ENCODE measurements around the gene SOST. TPM values are rescaled to one million over a fixed set of nuclear protein-coding genes. Genes with fewer than 3 reads are reported as not detected.
A peak's percentile ranks its signal among the peaks of the same experiment; 100 is the strongest.

Gene SOST
- total RNA-seq, 1 experiment from 2014 or later, result not detected

DNA sequence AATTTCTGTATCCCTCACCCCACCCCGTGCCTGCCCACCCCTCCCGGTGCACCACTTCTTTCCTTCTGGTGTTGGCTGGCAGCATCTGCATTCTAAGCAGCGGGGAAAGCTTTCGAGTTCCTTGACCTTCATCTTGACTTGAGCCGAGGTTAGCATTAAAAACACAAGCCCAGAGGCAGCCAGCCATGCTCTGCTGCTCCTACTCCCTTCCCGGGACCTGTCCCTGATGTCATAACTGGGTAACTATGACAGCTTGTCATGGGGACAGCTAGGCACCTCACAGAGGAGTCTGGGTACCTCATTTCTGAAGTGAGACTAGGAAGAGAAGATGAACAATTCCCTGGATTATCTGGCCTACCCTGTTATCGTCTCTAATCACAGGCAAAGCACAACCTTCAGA, 21.5 kb upstream of the SOST start, which contains the start of gene CFAP97D1:
CFAP97D1 (plus strand) TSS at position 301 of the 400 bp plus-strand sequence; CDS start at position 329, 28 bp downstream.
- Histone ChIP-seq H3K27me3 (no peaks in the 10 kb centered on the region), H3K4me3 (peak within 1 kb of the TSS; percentile 77), H3K36me3 (peaks cover 7% of the 10 kb centered on the region), H3K9me3 (no peaks in the 10 kb centered on the region)
- DNase-seq, result no peak

DNA sequence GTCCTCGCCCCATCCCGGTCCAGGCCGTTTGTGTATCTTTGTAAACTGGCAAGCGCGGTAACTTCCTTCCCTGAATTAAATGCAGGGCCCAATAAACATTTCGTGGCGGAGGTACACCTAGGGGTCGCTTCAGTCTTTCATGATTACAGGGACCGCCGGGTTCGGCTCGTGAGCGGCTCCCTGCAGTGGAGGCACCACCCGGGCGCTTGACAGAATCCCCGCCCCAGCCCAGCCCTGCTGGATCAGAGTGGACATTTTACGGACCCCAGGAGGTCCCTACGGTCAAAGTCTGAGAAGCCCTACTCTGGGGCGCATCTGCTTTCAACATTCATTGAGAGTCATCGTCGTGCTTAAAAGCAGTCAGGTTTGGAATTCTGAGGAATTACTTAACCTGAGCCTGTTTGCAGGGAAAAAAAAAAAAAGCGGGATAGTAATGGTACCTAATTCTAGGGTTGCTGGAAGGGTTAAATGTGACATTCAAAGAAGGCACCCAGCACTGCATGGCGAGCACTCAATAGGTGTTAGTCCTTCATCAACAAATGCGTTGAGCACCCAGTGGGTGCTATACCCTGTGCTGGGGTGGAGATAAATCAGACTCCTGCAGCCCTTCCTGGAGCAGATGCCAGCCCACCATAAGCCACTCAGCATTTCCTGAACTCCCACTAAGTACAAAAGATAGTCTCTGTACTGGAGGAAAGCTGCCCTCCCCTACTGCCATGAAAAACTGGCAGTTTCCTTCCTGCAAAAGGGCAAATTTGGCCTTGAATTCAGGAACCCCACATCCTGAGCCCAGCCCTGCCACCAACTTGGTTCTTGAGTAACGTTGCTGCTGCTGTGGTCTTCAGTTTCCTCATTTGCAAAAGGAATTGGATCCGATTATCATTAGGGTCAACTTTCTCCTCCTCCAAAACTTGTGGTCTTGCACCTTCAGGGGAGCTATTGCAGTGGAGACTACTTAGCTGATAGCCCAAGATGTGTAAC, 20.8 kb upstream of the SOST start:
- peak overlapping the region; percentile 77 for H3K4me3 ChIP-seq
- no peaks in the 10 kb centered on the region for H3K27me3 ChIP-seq
- peaks cover 14% of the 10 kb centered on the region for H3K36me3 ChIP-seq
- DNase-seq, result peak; percentile 41
- H3K9me3 ChIP-seq, result no peaks in the 10 kb centered on the region

DNA sequence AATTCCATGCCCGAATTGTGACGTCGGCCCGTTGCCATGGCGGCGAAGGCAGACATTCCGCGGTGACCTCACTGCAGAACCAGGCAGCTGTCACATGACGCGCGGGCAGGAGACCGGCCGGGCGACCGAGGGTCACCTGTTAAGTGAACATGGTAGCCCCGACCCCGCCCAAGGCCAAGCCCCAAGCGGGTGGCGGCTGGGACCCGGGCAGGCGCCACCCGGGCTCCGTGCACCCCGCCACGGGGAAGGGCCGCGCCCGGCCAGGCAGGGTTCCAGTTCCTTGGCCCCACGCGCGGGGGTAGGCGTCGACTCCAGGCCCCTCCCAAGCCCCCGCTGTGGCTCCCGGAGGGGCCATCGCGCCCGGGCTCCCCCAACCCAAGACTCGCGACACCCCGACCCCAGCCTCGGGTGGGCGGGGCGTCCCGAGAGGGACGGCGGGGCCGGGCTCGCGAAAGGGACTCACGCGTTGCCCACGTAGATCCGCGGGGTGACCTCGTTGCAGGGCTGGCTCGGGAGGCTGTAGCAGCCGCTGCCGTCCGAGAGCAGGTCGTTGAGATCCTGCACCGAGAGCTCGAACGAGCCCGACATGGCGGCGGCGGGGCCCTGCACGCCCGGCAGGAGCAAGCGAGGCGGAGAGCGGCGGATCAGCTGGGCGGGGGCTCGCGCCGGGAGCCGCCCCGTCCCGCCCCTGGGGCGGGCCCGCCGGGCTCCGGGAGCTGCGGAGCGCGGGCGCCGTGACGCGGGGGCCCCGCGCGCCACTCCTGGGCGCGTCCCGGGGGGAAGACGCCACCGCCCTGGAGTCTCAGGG, 19.9 kb upstream of the SOST start, which contains the start of gene DUSP3:
DUSP3 (minus strand) TSS at position 641 of the 808 bp plus-strand sequence; CDS start at position 588, 53 bp downstream.
- Histone ChIP-seq H3K27me3 (no peaks in the 10 kb centered on the region), H3K4me3 (peak within 1 kb of the TSS; percentile 77), H3K9me3 (no peaks in the 10 kb centered on the region), H3K36me3 (peaks cover 19% of the 10 kb centered on the region)
- DNase-seq, result peak; percentile 94

DNA sequence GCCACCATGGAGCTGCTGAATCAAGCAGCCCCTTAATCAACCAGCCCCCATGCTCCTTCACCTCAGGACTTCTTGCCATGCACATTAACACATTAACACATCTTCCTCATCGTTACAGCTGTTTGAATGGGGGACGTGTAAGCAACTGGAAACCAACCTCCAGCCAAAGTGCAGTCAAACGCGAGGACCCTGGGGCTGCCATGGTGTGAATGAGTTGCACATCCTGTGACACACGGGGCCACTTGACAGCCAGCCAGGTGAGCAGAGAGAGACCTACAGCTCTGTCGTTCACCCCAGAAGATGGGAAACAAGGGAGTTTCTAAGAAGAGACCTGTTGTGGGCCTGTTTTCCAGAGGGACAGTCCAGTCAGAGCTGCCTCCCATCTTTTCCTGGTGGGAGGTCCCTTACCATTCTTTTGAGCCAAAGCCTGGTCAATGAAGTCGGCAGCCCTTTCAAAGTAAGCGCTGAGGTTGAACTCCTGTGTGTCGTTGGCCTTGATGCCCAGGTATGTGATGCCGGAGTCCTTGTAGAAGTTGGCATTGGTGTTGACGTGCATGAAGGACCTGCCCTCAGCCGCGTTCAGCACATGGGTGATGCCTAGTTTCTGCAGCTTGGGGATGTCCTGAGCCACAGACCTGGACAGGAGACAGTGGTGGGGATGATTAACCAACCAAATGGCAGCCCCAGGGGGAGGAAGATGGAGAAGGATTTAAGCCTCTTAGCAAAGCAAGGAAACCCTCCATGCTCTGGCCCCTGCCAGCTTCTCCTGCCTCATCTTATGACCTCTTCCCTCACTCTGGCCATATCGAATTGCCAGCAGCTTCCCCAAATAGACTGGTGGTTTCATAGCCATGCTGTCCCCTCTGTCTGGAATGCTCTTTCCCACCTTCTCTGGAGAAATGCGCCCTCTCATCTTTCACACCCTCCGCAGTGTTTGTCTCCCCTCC, 16.0 kb upstream of the SOST start:
- Histone ChIP-seq H3K27me3 (no peaks in the 10 kb centered on the region), H3K36me3 (peaks cover 44% of the 10 kb centered on the region), H3K9me3 (no peaks in the 10 kb centered on the region), H3K4me3 (no peak overlapping the region)
- DNase-seq, result no peak

DNA sequence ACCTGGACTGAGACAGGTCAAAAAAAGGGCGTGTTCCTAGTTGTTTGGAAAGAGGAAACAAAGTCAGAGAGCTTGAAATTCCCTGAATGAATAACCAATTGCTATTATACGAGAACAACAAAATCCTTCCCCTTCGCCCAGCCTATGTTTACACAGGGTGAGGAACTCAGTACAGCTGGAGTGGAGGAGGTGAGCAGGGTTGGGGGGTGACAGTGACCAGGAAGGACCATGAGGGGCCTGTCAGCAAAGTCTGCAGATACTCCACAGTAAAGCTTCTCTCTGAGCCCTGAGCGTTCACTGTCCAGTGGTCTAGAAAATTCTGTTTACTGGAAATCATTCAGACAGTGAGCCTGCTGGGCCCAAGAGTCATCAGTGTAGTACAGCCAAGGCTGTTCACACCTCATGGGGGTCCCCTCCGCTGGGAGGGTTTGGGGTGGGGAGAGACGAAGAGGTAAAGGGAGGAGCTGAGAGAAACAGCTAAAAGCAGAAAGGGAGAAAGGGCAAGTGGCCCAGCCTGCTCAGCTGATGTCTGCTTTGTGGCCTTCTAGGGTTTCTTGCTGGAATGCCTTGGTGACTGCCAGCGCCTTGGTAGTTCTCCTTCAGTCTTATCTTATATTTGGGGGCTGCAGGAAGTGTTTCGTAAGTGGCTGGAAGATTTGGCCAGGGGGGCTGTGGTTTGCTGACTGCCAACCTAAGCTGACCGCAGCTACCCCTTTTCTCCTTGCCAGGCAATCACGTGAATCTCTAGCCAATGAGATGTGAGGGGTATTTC, 14.5 kb upstream of the SOST start:
- DNase-seq, result no peak

DNA sequence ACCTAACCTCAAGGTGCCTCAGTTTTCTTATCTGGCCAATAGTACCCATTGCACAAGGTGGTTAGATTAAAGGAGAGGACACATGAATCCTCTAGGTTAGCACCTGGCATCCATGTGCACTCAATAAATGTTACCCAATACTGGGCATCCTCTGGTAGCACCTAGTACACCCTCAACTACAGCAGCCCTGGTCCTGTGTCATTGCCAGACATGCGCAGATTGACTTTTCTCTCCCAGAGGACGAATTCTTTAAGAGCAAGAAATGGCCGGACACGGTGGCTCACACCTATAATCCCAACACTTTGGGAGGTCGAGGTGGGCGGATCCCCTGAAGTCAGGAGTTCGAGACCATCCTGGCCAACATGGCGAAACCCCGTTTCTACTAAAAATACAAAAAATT, 12.9 kb upstream of the SOST start:
- no peak overlapping the region for H3K4me3 ChIP-seq
- no peaks in the 10 kb centered on the region for H3K27me3 ChIP-seq
- H3K36me3 ChIP-seq, result peaks cover 41% of the 10 kb centered on the region
- no peak for DNase-seq
- H3K9me3 ChIP-seq, result no peaks in the 10 kb centered on the region

More for the DNA sequence above, 14.5 kb upstream of the SOST start:
- Histone ChIP-seq H3K27me3 (no peaks in the 10 kb centered on the region), H3K4me3 (no peak overlapping the region), H3K9me3 (no peaks in the 10 kb centered on the region), H3K36me3 (peaks cover 44% of the 10 kb centered on the region)

DNA sequence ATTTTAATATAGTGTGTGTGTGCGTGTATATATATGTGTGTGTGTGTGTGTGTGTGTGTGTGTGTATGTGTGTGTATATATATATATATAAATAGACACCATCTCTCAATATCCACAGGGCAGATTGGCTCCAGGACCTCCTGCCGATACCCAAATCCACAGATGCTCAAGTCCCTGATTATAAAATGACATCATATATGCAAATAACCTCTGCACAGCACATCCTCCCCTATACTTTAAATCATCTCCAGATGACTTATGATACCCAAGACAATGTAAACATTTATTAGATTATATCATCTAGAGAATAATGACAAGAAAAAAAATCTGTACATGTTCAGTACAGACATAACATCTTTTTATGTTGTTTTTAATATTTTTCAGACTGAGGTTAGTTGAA, 12.4 kb upstream of the SOST start:
- H3K4me3 ChIP-seq, result no peak overlapping the region
- no peaks in the 10 kb centered on the region for H3K9me3 ChIP-seq
- no peak for DNase-seq
- no peaks in the 10 kb centered on the region for H3K27me3 ChIP-seq
- H3K36me3 ChIP-seq, result peaks cover 39% of the 10 kb centered on the region

DNA sequence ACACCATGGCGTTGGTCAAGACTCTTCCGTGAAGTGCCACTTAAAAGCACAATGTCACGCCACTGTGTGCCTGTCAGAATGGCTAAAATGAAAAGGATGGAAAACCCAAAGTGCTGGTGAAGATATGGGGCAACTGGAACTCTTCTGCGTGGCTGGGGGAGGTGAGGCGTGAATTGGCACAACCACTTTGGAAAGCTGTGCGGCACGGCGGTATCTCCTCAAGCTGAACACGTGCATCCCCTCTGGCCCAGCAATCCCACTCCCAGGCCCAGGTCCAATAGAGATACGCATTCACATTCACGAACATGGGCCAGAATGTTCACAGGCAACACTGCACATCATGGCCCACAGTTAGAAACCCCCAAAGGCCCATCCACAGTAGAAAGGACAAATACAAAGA, 11.3 kb upstream of the SOST start:
- Histone ChIP-seq H3K4me3 (no peak overlapping the region), H3K27me3 (no peaks in the 10 kb centered on the region), H3K9me3 (no peaks in the 10 kb centered on the region), H3K36me3 (peaks cover 34% of the 10 kb centered on the region)
- no peak for DNase-seq

DNA sequence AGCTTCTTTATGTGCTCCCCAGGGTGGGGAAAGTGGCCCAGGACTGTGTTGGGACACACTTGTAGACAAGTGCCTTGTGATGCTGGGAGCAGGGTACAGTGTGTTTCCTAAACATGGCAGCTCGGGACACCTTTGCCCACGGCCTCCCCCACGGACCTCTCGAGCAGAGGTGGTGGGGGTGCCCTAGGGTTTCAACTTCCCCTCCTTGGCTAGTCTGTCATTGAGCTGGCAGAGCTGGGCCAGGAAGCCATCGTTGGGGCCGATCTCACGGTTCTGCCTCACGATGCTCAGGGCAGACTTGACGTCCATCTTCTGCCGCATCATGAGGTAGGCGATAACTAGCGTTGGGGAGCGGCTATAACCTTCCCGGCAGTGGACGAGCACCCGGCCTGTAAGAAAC, 10.8 kb upstream of the SOST start:
- Histone ChIP-seq H3K4me3 (no peak overlapping the region), H3K9me3 (no peaks in the 10 kb centered on the region), H3K36me3 (peaks cover 30% of the 10 kb centered on the region), H3K27me3 (no peaks in the 10 kb centered on the region)
- no peak for DNase-seq

DNA sequence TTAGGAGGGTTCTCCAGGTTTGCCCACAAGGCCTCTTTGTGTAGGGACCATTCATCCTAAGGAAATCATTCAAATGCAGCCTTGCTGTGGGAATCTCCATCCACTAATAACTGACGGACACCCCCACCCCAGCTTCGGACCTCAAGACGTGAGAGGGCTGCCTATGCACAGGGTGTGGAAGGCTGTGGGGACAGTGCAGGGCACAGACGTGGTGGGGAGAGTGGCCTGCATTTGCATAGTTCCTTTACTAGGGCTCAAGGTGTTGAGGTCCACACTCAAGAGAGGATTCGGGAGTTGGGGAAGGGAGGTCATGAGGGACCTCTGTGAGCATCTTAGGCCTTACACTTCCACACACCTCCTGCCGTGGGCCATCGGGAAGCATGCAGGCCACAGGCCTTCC, 10.4 kb upstream of the SOST start:
- H3K27me3 ChIP-seq, result no peaks in the 10 kb centered on the region
- DNase-seq, result no peak
- H3K4me3 ChIP-seq, result no peak overlapping the region
- H3K9me3 ChIP-seq, result no peaks in the 10 kb centered on the region
- H3K36me3 ChIP-seq, result peaks cover 26% of the 10 kb centered on the region

DNA sequence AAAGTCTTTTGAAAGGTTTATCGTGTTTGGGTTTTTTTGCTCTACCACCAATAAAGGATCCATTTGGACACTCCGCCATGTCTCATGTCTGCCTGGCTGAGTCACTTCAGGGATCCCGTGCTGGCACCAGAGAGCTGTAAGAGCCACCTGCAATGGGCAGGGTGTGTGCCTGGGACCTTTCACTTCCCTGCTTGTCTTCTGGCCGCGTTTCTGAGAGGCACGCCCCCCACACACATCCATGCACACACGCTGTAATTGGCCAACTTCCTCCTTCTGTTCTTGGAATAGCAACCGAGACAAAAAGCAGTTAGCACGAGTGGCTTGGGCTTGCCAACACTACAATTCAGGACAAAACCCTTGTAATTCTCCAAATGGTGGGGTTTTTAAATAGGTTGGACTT, 9.8 kb upstream of the SOST start:
- no peaks in the 10 kb centered on the region for H3K27me3 ChIP-seq
- H3K9me3 ChIP-seq, result no peaks in the 10 kb centered on the region
- H3K4me3 ChIP-seq, result no peak overlapping the region
- peaks cover 23% of the 10 kb centered on the region for H3K36me3 ChIP-seq
- no peak for DNase-seq

DNA sequence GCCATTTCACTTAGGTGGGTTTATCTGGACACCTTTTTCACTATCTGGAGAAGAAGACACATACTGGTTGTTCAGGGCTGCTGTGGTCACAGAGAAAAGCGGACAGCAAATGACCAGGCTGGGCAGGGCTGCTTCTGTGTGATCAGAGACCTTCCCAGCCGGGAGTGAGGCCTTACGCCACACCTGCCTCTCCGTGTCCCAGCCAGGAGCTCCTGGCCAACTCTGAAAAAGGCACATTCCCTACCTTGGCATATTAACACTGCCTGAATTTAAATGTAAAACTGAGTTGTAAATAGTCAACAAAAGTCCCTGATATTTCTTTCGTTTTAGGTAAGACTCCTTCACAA, 9.1 kb upstream of the SOST start:
- no peak overlapping the region for H3K4me3 ChIP-seq
- no peaks in the 10 kb centered on the region for H3K9me3 ChIP-seq
- no peaks in the 10 kb centered on the region for H3K27me3 ChIP-seq
- peaks cover 17% of the 10 kb centered on the region for H3K36me3 ChIP-seq
- no peak for DNase-seq

DNA sequence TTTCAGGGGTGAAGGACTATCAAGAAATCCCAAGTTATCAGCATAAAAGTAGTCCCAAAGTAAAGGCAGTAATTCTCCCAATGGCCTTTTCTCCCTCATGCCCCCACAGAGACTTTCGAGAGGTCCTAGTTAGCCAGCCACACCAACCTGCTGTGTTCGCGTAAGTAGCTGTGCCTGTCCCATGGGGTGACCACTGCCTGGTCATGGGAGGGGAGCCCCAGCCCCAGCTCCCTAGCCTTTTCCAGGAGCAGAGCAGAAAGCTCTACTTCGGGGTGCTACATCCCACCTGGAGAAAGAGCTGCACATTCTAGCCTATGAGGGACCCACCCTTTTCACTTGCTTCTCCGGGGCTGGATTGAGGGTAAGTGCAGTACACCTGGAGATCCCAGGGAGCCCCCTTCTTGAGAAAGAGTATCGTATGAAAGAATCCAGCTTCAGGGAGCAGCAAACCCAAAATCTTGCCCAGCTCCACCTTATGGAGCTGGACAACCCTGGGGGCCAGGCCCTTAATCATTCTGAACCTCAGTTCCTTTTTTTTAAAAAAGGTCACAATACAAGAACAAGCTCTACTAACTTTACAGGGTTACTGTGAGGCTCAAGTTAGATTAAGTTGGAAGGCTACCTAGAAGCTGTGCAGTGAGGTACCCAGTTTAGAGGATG, 8.6 kb upstream of the SOST start:
- peaks cover 14% of the 10 kb centered on the region for H3K36me3 ChIP-seq
- no peaks in the 10 kb centered on the region for H3K9me3 ChIP-seq
- H3K4me3 ChIP-seq, result no peak overlapping the region
- no peak for DNase-seq
- H3K27me3 ChIP-seq, result no peaks in the 10 kb centered on the region

DNA sequence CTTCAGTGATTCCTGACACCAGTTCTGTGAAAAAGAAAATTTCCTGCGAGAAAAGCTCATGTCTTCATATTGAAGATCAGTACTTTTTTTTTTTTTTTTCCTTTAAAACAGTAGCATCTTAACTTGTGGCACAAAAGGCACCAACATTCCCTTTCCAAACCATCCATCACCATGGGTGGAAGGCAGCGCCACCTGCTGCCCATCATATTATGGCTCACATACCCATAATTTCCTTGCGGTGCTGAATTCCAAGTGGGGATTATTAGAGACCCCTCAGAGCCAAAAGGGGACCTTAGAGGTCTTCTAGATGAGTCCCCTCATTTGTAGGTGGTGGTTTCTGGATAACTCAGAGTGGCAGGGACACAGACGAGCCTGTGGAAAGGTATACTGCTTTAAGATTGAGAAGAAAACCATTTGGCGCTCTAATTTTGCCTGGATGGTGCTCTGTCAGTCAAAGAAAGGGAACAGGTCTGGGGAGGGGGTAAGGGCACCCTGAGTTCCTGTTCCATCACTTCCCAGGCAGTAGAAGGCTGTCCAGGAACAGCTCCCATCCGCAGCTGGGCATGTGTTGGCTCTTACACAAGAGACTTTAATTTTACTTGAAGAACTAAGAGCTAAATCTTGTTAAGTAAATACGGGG, 7.9 kb upstream of the SOST start:
- DNase-seq, result peak; percentile 36
- Histone ChIP-seq H3K4me3 (no peak overlapping the region), H3K9me3 (no peaks in the 10 kb centered on the region), H3K36me3 (peaks cover 10% of the 10 kb centered on the region), H3K27me3 (no peaks in the 10 kb centered on the region)

All from MG63 (cell line).